H9 (cell line): ENCODE measurements around the gene KAZN. TPM values are rescaled to one million over a fixed set of nuclear protein-coding genes. Genes with fewer than 3 reads are reported as not detected.

Source experiments
- DNase-seq: peaks from one replicate; pipeline ENCODE4 v3.0.0-alpha.2; 2017
- H2AFZ ChIP-seq: one replicate; pipeline ENCODE4 v1.6.1; 2013; ENCODE audit warnings: mild to moderate bottlenecking, low read length, control low read depth, moderate library complexity
- H2AK5ac ChIP-seq: 2 replicates; pipeline ENCODE4 v1.6.1; 2013; ENCODE audit warnings: low read length, control low read depth, mixed read lengths; ENCODE audit not compliant: insufficient read length
- H2BK120ac ChIP-seq: one replicate; pipeline ENCODE4 v1.6.1; 2013; ENCODE audit warnings: low read depth, mild to moderate bottlenecking, low read length, control low read depth, inconsistent platforms; ENCODE audit not compliant: poor library complexity, severe bottlenecking
- H2BK12ac ChIP-seq: 2 replicates; pipeline ENCODE4 v1.6.1; 2013; ENCODE audit warnings: low read length, control low read depth, mixed read lengths, low read depth; ENCODE audit not compliant: insufficient read length
- H2BK15ac ChIP-seq: 2 replicates; pipeline ENCODE4 v1.6.1; 2013; ENCODE audit warnings: low read depth, low read length, control low read depth
- H2BK20ac ChIP-seq: one replicate; pipeline ENCODE4 v1.6.1; 2013; ENCODE audit warnings: low read depth, mild to moderate bottlenecking, low read length, control low read depth, inconsistent platforms; ENCODE audit not compliant: poor library complexity, severe bottlenecking
- H2BK5ac ChIP-seq: 2 replicates; pipeline ENCODE4 v1.6.1; 2013; ENCODE audit warnings: low read length, control low read depth, mixed read lengths; ENCODE audit not compliant: insufficient read length
- H3K14ac ChIP-seq: 2 replicates; pipeline ENCODE4 v1.6.1; 2013; ENCODE audit warnings: low read length, control low read depth; ENCODE audit not compliant: insufficient read depth
- H3K18ac ChIP-seq: 2 replicates; pipeline ENCODE4 v1.6.1; 2013; ENCODE audit warnings: low read depth, mild to moderate bottlenecking, mixed read lengths, low read length, control low read depth; ENCODE audit not compliant: insufficient read length
- H3K23ac ChIP-seq: 2 replicates; pipeline ENCODE4 v1.6.1; 2013; ENCODE audit warnings: low read length, control low read depth, mixed read lengths, low read depth; ENCODE audit not compliant: insufficient read length
- H3K23me2 ChIP-seq: 2 replicates; pipeline ENCODE4 v1.6.1; 2013; ENCODE audit warnings: low read depth, mild to moderate bottlenecking, mixed read lengths, low read length, control low read depth; ENCODE audit not compliant: insufficient read length, poor library complexity, severe bottlenecking
- H3K27ac ChIP-seq: 2 replicates; pipeline ENCODE4 v1.5.1; 2013; ENCODE audit warnings: low read length, control low read depth, mixed read lengths, low read depth; ENCODE audit not compliant: insufficient read length
- H3K27me3 ChIP-seq: 2 replicates; pipeline ENCODE4 v1.6.1; 2013; ENCODE audit warnings: low read length, control low read depth, inconsistent platforms; ENCODE audit not compliant: insufficient read depth
- H3K4ac ChIP-seq: 2 replicates; pipeline ENCODE4 v1.6.1; 2013; ENCODE audit warnings: low read depth, mild to moderate bottlenecking, control low read depth, inconsistent platforms, low read length, moderate library complexity
- H3K4me1 ChIP-seq: 2 replicates; pipeline ENCODE4 v1.6.1; 2013; ENCODE audit warnings: low read length, control low read depth, inconsistent platforms; ENCODE audit not compliant: insufficient read depth
- H3K4me2 ChIP-seq: 2 replicates; pipeline ENCODE4 v1.6.1; 2013; ENCODE audit warnings: low read length, control low read depth, mixed read lengths; ENCODE audit not compliant: insufficient read length, insufficient read depth
- H3K56ac ChIP-seq: 2 replicates; pipeline ENCODE4 v1.6.1; 2013; ENCODE audit warnings: low read depth, mild to moderate bottlenecking, mixed read lengths, low read length, control low read depth; ENCODE audit not compliant: insufficient read length
- H3K79me1 ChIP-seq: 2 replicates; pipeline ENCODE4 v1.6.1; 2013; ENCODE audit warnings: low read depth, mild to moderate bottlenecking, moderate library complexity, low read length, control low read depth, inconsistent platforms; ENCODE audit not compliant: insufficient read depth, poor library complexity, severe bottlenecking
- H3K79me2 ChIP-seq: 2 replicates; pipeline ENCODE4 v1.6.1; 2013; ENCODE audit warnings: low read length, control low read depth, inconsistent platforms; ENCODE audit not compliant: insufficient read depth
- H3K9ac ChIP-seq: 2 replicates; pipeline ENCODE4 v1.6.1; 2013; ENCODE audit warnings: low read length, control low read depth, mixed read lengths; ENCODE audit not compliant: insufficient read length; ENCODE audit errors: extremely low read depth
- H3K9me3 ChIP-seq: one replicate; pipeline ENCODE4 v1.6.1; 2013; ENCODE audit warnings: low read depth, low read length, inconsistent platforms; ENCODE audit not compliant: control insufficient read depth
- H3T11ph ChIP-seq: one replicate; pipeline ENCODE4 v1.6.1; 2013; ENCODE audit warnings: mild to moderate bottlenecking, low read length, control low read depth, inconsistent platforms
- H4K20me1 ChIP-seq: one replicate; pipeline ENCODE4 v1.6.1; 2013; ENCODE audit not compliant: control insufficient read depth, insufficient read length, insufficient read depth
- H4K5ac ChIP-seq: 2 replicates; pipeline ENCODE4 v1.6.1; 2013; ENCODE audit warnings: low read depth, mild to moderate bottlenecking, mixed read lengths, low read length, control low read depth; ENCODE audit not compliant: insufficient read length
- H4K8ac ChIP-seq: replicated peaks from 2 replicates; pipeline ENCODE4 v1.6.1; 2013; ENCODE audit warnings: low read length, control low read depth, mixed read lengths, low read depth; ENCODE audit not compliant: insufficient read length
- H4K91ac ChIP-seq: 2 replicates; pipeline ENCODE4 v1.6.1; 2013; ENCODE audit warnings: low read depth, mild to moderate bottlenecking, moderate library complexity, mixed read lengths, low read length, control low read depth; ENCODE audit not compliant: insufficient read length
- H3K27ac Mint-ChIP-seq, 3 experiments: 2 replicates in 2 of 3; 3 replicates in 1 of 3; pipeline ENCODE4 v1.8.0; 2020 to 2021; ENCODE audit warnings: mixed read lengths in 3 of 3, mild to moderate bottlenecking in 1 of 3, moderate library complexity in 1 of 3
- H3K27me3 Mint-ChIP-seq: 2 replicates; pipeline ENCODE4 v1.8.0; 2021; ENCODE audit warnings: low read depth, mild to moderate bottlenecking, moderate library complexity, mixed read lengths
- H3K36me3 Mint-ChIP-seq, 3 experiments: 2 replicates in 2 of 3; 3 replicates in 1 of 3; pipeline ENCODE4 v1.8.0; 2020 to 2021; ENCODE audit warnings: low read depth in 3 of 3, mixed read lengths in 3 of 3; ENCODE audit not compliant: insufficient read depth in 1 of 3
- H3K4me1 Mint-ChIP-seq, 2 experiments: 2 replicates each; pipeline ENCODE4 v1.8.0; 2020; ENCODE audit warnings: mixed read lengths in 2 of 2
- H3K4me3 Mint-ChIP-seq, 2 experiments: 2 replicates in 1 of 2; 3 replicates in 1 of 2; pipeline ENCODE4 v1.8.0; 2020 to 2021; ENCODE audit warnings: mild to moderate bottlenecking in 2 of 2, mixed read lengths in 2 of 2, moderate library complexity in 1 of 2
- H3K9me3 Mint-ChIP-seq, 2 experiments: 2 replicates in 1 of 2; 3 replicates in 1 of 2; pipeline ENCODE4 v1.8.0; 2020; ENCODE audit warnings: mild to moderate bottlenecking in 2 of 2, mixed read lengths in 2 of 2, moderate library complexity in 1 of 2
- CTCF ChIP-seq: fragments of 200-600 bp; sonication (generic); conservative IDR thresholded peaks from 3 replicates; pipeline ENCODE4 v1.8.0; 2021; ENCODE audit warnings: antibody characterized with exemption, mild to moderate bottlenecking
- WGBS: extraction: QIAGEN DNeasy Blood & Tissue Kit; methylation state at CpG from one replicate; pipeline ENCODE4 v1.1.7; 2013; ENCODE audit warnings: missing lambda C conversion rate, low lambda C conversion rate, mixed read lengths; ENCODE audit not compliant: insufficient read length; ENCODE audit errors: extremely low coverage; 5-methylcytosine and 5-hydroxymethylcytosine counted together
- total RNA-seq: library from RNA; stranded (reverse); gene quantifications from 2 replicates; pipeline ENCODE4 v1.2.1, GENCODE V29; 2021

KAZN gene
- total RNA-seq, 1 experiment from 2014 or later = 7.6 TPM

- Histone ChIP-seq H2BK120ac (no peak overlapping the region), H4K20me1 (no peaks in the 10 kb centered on the region), H3K18ac (no peak overlapping the region), H3K4ac (no peak overlapping the region), H3K4me2 (no peak overlapping the region), H3K56ac (no peak overlapping the region), H3K79me1 (no peaks in the 10 kb centered on the region), H2BK12ac (no peak overlapping the region), H3K23ac (no peak overlapping the region), H3T11ph (no peak overlapping the region), H2BK15ac (no peak overlapping the region), H3K27me3 (no peaks in the 10 kb centered on the region), H4K5ac (no peak overlapping the region), H3K14ac (no peak overlapping the region), H3K27ac (no peak overlapping the region), H2BK20ac (no peak overlapping the region), H3K9ac (no peak overlapping the region), H2AK5ac (no peak overlapping the region), H2AFZ (no peak overlapping the region), H3K23me2 (no peaks in the 10 kb centered on the region), H3K9me3 (no peaks in the 10 kb centered on the region), H3K79me2 (no peaks in the 10 kb centered on the region), H4K91ac (no peak overlapping the region), H3K4me1 (no peaks in the 10 kb centered on the region), H2BK5ac (no peak overlapping the region), H4K8ac (no peak overlapping the region)
- Mint-ChIP-seq H3K27ac (no peak overlapping the region), H3K36me3 (no peaks in the 10 kb centered on the region), H3K4me1 (peaks cover 3 to 10% of the 10 kb centered on the region in 2 experiments), H3K9me3 (no peaks in the 10 kb centered on the region), H3K27me3 (no peaks in the 10 kb centered on the region; the same call in 1 of the 2 replicates), H3K4me3 (no peak overlapping the region)
- DNase-seq = no peak
- no peak for TF ChIP-seq CTCF
- no CpG with 5 or more reads among the region's 14 CpGs for WGBS
Observed at GRCh38 chr1:14822493-14822892, 224.0 kb downstream of the KAZN start.
